ENCODE results near the gene SLC17A1. TPM values are rescaled to one million over a fixed set of nuclear protein-coding genes. Genes with fewer than 3 reads are reported as not detected.

SLC17A1 gene, protein sequence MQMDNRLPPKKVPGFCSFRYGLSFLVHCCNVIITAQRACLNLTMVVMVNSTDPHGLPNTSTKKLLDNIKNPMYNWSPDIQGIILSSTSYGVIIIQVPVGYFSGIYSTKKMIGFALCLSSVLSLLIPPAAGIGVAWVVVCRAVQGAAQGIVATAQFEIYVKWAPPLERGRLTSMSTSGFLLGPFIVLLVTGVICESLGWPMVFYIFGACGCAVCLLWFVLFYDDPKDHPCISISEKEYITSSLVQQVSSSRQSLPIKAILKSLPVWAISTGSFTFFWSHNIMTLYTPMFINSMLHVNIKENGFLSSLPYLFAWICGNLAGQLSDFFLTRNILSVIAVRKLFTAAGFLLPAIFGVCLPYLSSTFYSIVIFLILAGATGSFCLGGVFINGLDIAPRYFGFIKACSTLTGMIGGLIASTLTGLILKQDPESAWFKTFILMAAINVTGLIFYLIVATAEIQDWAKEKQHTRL
- total RNA-seq: not detected in 2 replicates
- polyA plus RNA-seq (2012): not detected

DNA sequence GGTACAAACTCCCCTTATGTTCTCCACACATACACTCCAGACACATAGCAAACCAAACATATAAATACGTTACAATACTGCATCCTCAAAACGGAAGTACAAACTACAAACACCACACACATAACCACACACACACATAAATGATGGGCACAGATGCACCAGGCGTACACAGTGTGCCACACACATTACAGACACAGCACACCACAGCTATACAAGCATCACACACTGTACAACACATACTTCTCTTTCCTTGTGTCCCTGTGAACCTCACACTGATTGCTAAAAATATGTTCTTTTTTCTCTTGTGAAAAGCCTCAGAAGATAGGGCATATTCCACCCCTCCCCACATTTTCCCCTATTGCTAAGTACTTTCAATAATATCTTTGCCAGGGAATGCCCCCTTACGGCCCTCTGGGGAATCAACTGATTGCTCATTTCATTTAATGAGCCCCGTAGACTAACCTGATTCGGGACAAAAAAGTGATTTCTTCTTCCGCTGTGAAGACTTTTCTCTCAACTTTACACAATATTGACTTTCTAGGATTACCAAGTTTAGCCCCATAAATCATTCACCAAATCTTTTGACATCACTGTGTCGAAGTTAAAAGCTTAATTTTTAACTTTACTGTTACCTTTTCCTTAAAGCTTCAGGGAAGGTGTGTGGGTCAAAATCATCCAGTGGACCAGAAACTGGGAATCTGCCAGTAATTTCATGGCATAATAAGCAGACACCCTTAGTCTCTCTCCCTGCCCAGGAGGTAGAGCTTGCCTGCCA is at the start of gene SLC17A1:
Gene SLC17A1, minus strand, starts transcription at position 521 of the 775 bp plus-strand sequence. CDS start 1,495 bp downstream, outside the sequence.
- no peak for DNase-seq (ENCODE audit: low read depth)

DNA sequence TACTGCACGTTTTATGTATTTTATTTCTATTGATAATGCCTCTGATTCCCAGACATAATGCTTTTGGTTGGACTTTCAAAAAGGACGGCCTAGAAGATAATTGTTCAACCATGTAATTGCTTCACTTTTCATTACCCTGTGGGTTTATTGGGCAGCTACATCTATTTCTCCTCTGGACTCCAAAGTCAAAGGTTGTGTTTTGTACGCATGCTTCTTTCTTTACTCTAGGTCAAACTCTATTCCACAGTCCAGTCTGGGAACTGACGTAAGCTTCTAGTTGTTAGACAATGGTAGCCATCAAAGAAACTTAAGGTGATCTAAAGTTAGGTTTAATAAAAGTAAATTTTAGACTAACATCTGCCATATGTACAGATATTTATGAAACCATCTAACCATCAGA is 48.7 kb upstream of the SLC17A1 start:
- DNase-seq (ENCODE audit: low read depth): no peak

DNA sequence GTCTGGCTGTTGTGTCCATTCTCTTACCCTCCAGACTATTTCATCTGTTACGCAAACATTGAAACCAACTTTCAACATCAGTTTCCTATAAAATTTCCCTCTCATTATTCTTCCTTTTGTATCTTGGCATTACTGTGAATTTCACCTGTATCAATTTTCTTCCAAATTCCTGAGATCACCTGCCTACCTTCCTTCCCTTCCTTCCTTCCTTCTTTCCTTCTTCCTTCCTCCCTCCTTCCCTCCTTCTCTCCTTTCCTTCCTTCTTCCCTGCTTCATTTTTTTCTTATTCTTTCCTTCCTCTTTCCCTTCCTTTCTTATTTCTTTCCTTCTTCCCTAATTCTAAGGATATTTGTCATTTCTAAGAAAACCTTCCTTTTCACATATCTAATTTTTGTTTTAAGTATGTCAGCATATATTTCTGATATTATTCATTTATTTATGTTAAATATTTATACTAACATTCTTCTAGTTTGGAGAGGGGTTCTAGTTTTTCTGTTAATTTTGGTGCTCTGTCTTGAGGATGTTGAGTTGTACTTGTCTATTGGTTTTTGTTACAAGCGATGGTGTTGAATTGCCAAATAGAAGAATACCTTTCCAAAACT is 47.0 kb upstream of the SLC17A1 start:
- DNase-seq (ENCODE audit: low read depth): no peak

DNA sequence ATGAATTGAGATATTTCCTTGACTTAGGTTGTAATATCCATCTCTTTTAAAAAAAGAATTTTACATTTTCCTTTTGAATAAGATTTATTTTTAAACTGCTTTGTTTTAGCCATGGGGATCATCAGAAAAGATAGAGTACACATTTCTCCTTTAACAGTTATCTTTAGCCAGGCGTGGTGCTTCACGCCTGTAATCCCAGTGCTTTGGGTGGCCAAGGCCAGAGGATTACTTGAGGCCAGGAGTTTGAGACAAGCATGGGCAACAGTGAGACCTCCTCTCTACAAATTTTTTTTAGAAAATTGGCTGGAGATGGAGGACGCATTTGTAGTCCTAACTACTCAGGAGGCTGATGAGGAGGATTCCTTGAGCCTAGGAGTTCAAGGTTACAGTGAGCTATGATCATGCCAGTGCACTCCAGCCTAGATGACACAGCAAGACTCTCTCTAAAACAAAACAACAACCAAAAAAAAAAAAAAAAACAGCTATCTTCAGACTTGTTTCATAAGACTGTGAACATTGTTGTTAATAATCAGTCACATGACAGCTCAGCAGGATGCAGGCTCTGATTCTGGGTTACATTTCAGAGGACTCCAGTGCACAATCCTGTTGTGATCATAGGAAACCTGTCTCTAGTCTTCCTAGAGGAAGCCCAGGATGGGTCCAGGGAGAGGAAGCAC is 44.2 kb upstream of the SLC17A1 start:
- DNase-seq (ENCODE audit: low read depth): no peak

DNA sequence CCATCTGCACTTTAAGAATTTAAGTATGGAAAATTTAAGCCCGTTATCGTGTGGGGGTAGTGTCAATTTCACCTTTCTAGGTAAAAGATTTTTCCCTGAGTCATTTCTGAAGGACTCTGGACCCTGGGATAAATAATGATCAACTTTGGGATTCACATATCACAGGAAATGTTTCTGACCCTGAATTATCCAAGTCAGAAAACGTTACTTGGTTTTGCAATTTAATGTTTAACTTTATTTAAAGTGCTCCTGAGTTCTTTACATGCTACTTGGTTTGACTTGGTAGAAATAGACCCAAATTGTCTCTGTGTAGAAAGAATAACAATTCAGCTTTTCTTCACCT is 43.7 kb upstream of the SLC17A1 start:
- no peak for DNase-seq (ENCODE audit: low read depth)

DNA sequence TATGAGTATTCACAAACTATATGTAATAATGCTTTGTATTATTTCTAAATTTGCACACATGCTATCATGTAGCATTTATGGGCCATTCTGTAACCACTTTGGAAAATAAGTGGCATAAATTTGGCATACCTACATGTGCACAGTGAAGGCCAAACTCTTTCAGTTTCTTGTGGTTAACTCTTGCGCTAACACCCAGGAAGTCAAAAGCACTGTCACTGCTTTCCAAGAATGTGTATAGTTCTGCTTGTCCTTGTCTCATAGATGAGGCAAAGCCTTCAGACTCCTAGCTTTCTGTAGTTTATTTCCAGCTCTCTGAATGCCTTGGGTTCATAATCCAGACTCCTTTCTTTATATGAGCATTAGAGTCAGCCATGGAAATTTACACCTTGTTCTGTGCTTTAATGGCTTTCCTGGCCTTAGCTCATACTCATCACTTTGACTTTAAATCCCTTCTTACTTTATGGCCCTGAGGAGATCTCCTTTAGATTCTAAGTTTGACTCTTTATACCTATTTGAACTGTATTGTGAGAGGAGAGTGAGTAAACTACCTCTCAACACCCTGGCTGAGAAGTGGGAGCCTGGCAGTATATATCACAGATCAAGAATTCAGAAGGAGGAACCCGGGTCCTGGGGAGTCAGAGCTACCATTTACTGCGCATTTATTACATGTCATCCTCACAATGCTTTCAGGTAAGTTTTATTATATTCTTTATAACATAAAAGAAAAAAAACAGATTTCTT is 43.1 kb upstream of the SLC17A1 start:
- no peak for DNase-seq (ENCODE audit: low read depth)

DNA sequence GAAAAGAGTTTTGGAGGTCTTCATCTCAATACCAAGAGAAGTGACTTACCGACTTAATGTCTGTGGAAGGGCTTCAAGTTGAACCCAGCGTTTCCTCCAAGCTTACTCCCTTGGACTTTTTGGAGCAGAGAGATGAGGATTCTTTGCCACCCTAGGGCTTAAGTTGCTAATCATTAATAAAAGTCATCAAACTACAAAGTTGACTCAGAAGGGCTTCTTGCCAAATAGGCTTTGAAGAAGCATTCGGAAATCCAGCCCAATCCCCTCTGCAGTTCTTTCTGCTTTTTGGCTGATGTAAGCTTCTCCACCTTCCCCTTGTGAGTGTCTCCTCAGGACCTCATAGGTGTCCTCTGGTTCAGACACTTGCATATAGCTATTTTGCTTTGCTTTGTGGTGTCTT is 42.3 kb upstream of the SLC17A1 start, which contains the start of gene SLC17A3:
Gene SLC17A3, minus strand, starts transcription at position 126 of the 400 bp plus-strand sequence. CDS start 5,856 bp downstream, outside the sequence.
- DNase-seq (ENCODE audit: low read depth): no peak

DNA sequence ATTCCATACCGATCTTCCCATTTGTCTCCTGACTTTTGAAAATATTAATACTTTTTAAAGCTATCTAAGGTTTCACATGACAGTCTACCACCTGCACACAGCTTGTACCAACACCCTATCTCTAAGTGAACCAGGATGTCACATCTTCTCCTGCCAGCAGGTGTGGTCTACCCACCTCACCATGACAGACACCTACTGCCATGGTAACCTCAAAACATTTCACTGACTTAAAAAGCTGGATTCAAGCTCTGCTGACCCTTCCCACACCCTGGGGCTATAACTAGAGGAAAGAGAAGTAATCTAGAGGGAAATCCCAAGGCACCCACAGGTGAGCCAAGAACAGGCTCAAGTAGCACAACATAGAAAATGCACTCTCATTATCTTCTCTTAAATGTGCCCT is 41.0 kb upstream of the SLC17A1 start:
- no peak for DNase-seq (ENCODE audit: low read depth)

DNA sequence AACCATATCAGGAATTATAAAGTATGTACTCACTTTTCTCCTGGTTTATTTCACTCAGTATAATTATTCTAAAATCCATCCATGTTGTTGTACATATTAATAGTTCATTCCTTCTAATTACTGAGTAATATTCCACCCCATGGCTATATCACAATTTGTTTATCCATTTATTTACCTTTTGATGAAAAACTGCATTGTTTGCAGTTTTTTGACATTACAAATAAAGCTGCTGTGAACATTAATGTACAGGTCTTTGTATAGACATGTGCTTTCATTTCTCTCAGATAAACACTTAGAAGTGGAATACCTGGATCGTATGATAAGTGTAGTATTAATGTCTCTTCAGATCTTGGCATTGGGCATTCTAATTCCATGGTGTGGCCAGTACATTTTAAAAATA is 38.0 kb upstream of the SLC17A1 start:
- DNase-seq (ENCODE audit: low read depth): no peak

DNA sequence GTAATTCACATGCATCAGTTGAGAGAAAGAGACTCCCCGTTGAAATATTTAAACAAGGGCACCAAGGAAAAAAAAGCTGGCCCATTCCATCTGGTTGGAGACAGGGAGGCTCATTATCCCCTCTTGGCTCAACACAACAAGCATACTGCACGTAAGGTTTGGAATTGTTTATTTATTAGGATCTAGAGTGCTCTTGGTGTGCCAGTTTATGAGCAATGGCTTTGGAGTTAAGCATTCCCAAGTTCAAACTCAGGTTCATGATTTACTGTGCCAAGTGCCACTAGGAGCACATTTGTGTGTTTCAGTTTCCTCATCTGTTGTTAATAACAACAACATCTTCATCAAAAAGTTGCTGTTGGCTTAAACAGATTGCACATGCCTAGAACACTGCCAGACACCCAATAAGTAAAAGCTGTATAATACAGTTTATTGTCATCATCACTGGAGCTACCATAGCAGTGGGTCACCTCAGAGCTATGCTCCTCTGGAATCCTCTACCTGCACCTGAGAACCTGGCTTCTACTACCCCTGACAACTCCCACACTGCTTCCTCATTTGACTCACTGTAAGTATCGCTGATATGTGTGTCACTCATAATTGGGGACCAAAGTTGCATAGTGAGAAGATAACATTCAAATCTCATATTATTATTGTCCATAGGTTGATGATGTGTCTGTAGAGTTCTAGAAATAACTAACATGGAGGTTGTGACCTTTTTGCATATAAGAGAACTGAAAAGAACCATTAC is 36.8 kb upstream of the SLC17A1 start:
- DNase-seq (ENCODE audit: low read depth): no peak

DNA sequence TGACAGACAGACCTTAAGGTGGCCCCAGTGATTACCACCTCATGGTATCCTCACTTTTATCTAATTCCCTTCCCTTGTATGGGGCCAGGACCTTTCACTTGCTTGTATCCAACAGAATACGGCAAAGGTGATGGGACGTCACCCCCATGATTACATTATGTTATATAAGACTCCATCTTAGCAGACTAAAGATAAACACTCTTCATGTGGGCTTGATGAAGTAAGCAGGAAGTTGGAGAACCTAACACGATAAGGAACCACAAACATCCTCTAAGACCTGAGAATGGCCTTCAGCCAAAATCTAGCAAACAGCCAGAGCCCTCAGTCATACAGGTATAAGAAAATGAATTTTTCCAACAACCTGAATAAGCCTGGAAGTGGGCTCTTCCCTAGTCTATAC is 34.2 kb upstream of the SLC17A1 start:
- DNase-seq (ENCODE audit: low read depth): no peak

DNA sequence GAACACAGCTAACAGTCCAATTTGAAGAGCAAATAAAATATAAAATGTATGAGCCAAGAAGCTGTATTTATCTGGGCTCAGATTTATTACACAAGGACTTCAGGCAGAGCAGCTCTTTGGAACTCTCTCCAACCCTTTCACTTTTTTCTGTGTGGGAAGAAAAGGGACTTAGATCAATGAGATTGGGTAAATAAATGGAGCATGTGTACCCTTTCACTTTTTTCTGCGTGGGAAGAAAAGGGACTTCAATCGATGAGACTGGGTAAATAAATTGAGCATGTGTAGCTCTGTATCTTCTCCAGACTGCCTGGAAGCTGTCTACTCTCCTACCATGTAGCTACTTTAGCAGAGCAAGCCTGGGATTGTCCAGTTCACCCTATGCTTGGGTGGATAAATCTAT is 31.5 kb upstream of the SLC17A1 start:
- no peak for DNase-seq (ENCODE audit: low read depth)

DNA sequence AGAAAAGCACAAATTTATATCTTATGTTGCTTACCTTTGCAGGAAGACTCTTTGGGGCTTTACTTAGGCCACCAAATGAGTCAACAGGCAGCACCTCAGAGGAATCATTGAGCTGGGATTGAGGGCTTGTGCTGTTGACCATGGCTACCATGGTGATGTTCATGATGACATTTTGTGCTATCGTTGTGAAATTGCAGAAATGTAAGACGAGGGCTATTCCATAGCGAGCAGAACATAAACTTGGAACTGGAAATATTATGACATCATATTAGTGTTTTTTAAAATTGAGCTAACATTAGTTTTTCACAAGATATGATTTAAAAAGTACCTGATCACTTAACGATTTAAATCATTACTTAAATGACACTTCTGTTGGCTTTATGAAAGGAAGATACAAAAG is 30.3 kb upstream of the SLC17A1 start:
- no peak for DNase-seq (ENCODE audit: low read depth)

DNA sequence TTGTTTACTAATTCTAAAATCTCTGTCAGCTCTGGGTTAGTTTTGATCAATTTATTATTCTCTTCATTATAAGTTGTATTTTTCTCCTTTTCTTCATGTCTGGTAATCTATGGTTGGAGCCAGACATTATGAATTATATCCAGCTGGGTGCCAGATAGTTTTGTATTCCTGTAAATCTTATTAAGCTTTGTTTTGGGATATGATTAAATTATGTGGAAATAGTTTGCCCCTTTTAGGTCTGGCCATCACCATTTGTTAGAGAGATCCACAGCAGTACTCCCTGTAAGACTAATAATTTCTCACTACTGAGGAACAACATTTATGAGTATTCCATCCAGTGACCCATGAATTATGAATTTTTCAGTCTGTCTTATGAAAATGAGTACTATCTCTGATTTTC is 20.9 kb upstream of the SLC17A1 start:
- no peak for DNase-seq (ENCODE audit: low read depth)

DNA sequence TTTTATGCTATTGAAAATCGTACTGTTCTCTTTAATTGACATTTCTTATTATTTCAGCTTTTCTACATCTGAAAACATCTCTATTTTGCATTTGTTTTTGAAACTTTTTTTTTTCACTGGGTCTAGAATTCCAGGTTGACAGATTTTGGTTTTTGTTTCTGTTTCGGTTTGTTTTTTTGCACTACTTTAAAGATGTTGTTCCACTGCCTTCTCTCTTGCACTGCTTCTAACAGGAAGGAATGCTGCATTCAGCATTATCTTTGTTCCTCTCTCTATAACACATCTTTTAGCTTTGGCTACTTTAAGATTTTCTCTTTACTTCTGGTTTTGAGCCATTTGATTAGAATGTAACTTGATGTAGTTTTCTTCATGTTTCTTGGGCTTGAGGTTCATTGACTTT is 20.1 kb upstream of the SLC17A1 start:
- DNase-seq (ENCODE audit: low read depth): no peak

DNA sequence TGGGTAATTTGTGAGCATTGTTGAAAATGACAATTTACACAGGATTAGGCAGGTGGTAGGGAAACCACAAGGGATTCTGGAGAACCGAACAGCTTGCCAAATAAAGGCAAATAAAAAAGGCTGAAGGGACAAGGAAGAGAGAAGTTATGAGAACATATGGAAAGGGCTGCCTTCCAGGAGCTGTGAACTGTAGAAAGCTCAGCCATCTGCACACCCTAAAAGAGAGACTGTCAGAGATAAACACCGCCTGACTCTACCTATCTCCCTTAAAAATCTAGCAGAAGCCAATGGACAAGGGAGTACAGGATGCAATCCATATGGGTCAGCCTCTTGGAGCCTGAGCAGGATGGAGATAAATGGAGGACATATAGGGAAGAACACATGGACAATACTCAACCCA is 12.7 kb upstream of the SLC17A1 start:
- DNase-seq (ENCODE audit: low read depth): no peak

DNA sequence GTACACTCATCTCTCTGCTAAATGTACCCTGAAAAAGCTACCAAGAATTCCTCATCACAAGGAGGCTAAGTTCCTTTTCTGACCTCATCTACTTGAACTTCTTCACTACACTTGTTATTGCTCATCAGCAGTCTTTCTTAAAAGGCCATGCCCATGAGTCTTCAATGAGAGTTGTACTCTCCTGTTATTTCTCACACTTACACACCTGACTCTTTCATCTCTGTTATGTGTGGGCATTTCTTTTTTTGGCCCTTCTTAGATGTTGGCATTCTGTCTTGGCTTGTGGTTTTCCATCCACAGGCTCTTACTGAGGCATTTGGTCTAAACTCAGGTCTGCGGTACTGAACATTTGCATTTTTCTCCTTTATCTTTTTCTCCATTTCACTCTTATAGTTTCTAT is 10.7 kb upstream of the SLC17A1 start:
- no peak for DNase-seq (ENCODE audit: low read depth)

DNA sequence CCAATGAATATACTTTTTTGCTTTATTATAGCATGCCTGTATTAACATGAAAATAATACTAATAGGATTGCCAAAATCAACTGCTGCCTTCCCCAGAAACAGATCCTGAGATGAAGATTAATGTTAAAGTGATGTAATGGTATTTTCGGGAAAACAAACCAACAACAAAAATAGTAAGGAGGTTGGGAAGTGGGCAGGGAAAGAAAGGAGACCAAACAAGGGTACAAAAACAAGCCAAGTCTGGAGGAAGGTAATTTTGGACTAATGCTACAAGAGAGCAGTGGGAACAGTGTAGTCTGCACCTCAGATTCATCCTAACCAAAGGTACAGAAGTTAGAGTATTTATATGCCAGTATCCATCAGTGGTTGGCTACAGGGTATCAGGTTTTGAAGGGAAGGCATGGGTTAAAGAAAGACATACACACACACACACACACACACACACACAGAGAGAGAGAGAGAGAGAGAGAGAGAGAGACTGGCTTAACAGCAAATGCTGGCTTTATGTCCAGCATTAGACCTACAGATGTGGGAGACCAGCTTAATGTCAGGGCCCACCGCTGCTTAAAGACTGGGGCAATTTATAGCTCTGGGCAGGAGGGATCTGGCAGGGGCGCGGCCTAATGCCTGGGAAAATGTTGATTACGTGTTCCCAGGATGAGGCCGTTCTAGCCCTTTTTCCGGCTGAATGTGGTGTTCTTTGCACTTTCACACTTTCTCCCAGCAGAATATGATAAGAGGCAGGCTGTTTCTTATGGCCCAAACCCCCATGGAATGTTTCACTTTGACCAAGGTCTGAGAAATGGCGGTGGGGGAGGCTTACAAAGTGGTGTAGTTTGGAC is 3.8 kb upstream of the SLC17A1 start:
- DNase-seq (ENCODE audit: low read depth): no peak

DNA sequence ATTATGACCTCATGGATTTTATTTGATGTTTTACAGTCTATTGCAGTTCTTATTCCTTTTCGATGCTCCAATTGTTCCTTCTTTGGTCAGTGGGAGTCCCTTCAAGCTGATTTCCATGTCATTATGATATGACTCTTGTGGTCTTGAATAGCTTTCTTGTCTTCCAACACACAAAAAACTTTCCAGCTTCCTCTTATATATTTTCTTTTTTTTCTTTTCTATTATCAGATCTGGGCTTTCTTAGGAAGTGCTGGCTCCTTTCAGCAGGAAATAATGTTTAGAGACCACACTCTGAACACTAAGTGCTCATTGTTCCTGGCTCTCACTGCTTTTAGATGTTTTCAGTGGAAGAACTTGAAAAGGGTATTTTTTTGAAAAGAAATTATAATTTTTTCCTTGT is 3.1 kb upstream of the SLC17A1 start:
- no peak for DNase-seq (ENCODE audit: low read depth)
